NCI-H82 (cell line): ENCODE measurements around the gene PTPRD.

Experiments
- DNase-seq: peaks from one replicate; lab custom pipeline; 2025; lab: John Stamatoyannopoulos, UW

The PTPRD gene

DNA sequence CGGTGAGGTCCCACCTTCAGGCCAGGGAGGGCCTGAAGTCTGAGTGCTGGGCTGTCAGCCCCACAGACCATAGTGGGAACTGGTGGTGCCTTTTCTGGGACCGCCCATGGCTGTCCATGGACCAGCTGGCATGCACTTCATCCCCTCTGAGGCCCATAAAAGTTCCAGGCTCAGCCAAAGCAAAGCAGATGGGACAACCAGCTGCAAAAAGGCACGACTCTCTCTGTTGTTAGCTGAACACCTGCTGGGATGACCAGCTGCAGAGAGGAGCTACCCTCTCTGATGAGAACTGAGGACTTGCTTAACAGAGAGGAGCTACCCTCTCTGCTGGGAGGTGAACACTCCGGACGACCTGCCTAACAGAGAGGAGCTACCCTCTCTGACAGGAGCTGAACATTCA is 1968.9 kb downstream of the PTPRD start:
- no peak for DNase-seq

GRCh38 chr9:8643464-8643863 is 1969.3 kb downstream of the PTPRD start:
- DNase-seq: no peak

GRCh38 chr9:8640761-8641160 is 1972.0 kb downstream of the PTPRD start:
- DNase-seq: no peak

DNA sequence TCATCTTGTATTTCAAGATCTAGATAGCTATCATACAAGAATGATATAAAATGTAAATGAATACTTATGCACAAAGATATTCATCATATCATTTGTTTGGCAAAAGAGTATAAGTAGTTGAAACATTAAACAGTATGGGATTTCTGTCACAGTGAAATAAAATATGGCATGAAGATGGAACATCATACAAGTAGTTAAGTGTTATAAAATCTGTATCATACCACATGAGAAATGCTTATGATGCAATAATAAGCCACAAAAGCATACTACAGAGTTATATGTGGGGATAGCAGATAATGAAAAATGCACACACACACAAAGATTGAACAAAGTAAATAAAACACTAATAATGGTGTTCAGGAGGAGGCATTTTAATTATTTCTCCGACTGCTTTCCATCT is 1975.2 kb downstream of the PTPRD start:
- no peak for DNase-seq

DNA sequence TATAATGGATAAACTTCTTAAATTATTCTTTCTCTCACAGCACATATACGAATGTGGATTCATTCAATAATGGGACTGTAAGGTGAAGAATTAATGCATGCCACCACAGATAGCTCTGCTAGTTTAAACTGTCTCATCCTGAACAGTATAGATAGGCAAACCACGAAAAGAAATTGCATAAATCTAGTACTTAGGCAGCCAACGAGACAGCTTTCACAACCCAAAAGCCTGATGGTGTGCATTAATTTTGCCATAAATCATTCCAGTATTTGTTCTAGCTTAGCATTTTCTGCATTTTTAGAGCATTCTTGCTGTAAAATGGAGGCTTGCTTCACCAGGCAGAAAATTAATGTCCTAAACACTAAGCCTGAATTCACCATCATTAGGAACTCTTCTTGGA is 1979.0 kb downstream of the PTPRD start:
- DNase-seq: no peak

DNA sequence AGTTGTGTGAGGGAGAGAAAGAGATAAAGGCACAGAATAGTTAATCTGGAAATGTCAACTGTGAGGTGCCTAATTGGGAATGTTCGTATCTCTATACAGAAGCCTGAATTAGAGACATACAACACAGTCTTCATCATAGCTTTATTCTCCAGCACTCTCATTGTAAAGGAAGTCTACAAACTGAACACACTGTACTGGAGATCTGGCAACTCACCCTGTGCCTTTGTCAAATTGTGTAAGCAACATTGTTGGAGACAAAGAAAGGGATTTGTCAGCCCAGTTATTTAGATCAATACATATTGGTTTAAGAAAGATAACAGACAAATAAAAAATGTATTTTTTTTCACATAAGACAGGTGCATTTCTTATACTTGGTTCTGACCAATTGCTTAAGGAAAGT is 1980.3 kb downstream of the PTPRD start:
- no peak for DNase-seq

GRCh38 chr9:8628791-8629190 is 1984.0 kb downstream of the PTPRD start:
- no peak for DNase-seq

- no peak for DNase-seq
These were observed 1984.7 kb downstream of the PTPRD start for GRCh38 chr9:8627976-8628679.

GRCh38 chr9:8622871-8623270 is 1989.9 kb downstream of the PTPRD start:
- DNase-seq: no peak

DNA sequence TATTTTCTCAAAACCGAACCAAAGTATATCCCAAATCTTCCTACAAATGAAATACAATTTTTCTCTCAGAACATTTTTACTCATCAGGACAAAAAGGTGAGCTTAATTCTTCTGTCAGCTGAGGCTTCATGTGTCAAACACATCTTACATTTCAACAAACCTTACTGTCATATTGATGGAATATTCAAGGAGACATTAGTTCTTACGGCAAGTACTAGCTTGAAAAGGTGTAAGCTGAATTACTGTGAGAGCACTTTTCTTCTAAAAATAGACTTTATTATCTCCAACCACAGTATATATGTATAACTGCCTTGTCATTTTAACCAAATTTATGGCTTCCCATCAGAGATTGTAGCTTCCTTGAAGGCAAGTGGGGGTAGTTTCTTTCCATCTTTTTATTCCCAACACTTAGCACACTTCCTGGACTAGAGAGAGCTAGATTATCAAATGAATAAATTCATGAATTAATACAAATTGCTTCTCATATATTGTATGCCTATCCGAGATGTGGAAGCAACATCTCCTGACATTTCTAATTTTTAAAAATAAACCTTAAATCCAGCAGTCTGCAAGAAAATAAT is 1990.5 kb downstream of the PTPRD start:
- DNase-seq: no peak

DNA sequence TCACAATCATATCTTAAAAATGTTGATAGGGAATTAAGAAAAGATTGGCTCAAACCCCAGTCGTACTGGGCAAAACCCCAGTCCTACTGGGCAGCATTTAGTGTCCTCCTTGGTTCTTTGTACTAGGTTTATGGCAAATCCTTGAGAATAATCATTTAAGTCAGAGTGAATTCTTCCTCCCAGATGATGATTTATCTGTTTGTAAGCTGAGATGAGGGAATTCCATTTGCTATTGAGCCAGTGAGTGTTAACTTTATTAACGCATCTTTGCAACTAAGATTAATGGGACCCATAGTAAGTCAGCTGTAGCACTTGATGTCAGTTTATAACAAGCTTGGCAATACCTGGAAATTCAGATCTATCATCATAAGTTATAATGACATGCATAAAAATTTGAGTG is 1991.4 kb downstream of the PTPRD start:
- no peak for DNase-seq

DNA sequence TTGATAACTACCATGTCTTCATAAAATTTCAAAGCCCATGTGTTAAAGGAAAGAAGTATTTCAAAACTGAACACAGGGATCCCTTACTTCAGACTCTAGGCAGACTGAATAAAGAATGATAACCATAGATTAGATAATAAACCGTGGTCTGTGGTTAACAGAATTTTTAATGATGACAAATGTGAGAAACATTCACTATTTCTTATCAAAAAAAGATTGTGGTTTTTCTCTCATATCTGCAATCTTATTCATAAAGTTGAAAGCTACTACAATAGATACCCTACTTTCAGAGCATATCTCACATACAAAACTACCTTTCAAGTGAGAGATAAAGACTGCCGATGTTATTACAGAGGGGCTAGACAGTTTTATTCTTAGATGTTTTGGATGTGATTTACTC is 1996.4 kb downstream of the PTPRD start:
- no peak for DNase-seq

DNA sequence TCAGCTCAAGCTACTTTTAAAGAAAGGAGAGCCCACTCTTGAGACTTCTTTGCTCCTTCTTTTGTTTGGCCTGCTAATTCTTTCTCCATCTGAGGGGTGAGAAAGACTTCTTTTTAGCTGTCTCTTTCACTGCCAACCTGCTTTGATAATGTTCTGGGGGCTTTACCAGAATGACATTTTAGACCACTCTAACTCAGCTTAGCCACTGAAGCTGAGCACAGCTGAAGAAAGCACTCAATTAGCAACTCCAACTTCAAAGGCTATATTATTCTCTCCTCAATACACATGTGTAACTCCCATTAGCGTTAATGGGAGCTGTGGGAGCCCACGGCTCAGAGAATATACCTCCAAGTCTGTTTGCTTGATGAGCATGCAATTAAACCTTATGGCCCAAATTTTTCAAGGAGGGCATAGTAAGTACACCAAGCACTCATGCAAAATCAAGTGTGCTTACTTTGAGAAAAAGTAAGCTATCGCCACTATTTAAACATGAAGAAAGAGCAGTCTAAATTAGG is 1997.8 kb downstream of the PTPRD start:
- DNase-seq: no peak

DNA sequence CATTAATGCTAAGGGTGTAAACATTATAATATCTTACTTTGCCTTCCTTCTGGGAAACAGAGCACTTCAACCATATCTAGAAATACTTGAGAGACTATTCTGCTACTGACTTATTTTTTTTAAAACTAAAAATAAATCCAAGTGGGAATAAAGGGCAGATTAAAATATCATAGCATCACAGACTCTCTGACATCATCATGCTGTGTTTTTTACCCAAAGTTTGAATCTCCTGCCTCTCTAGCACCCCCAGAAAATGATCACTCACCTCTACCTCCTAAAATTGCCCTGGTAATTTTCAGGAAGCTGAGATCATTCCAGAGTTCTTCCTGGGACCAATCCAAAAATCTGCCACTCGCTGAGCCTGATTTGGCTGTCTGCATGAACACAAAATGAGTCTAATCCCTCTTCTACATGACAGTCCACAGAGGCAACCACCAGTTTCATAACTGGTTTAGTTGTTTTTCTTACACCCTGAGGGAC is 1999.4 kb downstream of the PTPRD start:
- no peak for DNase-seq

GRCh38 chr9:8611153-8611552 is 2001.6 kb downstream of the PTPRD start:
- DNase-seq: no peak

DNA sequence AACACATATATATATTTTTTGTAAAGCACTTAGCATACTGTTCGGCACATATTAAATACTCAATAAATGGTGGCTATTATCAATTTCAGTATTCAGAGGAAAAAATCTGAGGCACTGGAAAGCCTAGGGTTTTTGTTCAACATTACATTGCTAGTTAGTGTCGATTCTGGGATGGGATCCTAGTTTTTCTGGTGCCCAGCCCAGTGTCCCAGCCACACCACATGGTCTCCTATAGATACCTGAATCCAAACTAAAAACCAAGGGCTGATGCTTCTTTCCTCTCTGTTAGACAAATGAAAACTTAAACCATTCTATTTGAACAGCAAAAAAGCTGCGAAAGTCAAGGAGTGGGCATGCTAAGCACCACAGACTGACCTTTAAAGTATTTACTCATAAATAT is 2002.5 kb downstream of the PTPRD start:
- DNase-seq: no peak

GRCh38 chr9:8605096-8605495 is 2007.7 kb downstream of the PTPRD start:
- no peak for DNase-seq

DNA sequence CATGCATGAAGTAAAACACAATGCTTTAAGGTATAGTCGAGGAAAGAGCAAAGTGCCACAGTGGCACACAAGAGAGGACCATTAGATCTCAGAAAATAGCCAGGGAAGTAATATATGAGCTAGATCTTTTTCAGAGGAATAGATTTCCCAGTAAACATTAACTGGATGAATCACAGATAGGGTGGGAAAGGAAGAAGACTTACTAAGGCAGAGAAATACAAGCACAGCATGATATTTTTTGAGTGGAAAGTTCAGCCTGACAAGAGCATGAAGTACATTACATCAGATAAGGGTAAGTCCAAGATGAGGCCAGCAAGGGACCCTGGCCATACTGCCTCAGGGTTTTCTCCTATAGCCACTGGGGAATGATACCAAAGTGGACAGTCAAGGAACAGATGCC is 2008.6 kb downstream of the PTPRD start:
- no peak for DNase-seq

DNA sequence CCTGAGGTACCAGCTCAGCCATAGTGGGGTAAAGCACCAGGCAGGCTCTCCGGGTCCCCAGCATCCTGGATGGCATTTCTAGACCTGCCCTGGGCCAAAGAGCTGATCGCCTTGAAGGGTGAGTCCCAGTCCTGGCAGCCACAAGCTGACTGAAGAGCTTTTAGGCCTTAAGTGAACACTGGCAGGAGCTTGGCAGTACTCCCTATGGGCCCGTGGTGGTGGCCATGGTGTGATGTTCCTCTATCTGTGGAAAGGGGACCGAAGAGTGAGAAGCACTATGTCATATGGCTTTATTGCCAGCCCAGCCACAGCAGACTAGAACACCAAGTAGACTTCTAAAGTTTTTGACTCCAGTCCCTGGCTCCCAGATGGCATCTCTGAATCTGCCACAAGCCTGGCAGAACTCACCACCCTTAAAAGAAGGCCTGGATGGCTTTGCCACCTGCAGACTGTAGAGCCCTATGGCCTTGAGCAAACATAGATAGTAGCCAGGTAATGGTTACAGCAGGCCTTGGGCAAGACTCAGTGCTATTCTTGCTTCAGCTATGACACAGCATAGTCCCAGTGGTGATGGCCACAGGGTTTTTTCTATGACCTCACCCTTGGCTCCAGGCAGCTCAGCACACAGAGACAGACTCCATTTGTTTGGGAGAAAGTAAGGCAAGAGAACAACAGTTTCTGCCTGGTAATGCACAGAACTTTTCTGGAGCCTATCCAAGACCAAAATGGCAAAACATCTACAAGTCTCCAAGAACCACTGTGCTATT is 2011.7 kb downstream of the PTPRD start:
- no peak for DNase-seq

DNA sequence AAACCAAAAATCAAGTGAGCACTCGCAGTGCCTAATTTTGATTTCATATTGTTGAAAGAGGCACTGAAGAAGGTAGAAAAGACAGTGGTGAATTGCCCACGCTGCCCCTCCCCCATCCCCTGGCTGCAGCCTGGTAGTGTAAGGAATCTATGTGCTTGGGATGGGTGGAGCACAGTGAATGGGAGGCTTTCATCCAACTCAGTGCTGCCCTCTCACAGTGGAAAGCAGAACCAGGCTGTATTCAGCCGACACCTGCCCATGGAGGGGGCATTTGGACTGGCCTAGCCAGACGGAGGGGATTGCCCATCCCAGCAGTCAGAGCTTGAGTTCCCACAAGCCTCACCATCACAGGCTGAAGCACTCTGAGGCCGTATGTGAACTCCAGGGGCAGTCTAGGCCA is 2012.9 kb downstream of the PTPRD start:
- DNase-seq: no peak

GRCh38 chr9:8589476-8589875 is 2023.3 kb downstream of the PTPRD start:
- no peak for DNase-seq

GRCh38 chr9:8585036-8585435 is 2027.8 kb downstream of the PTPRD start:
- no peak for DNase-seq

DNA sequence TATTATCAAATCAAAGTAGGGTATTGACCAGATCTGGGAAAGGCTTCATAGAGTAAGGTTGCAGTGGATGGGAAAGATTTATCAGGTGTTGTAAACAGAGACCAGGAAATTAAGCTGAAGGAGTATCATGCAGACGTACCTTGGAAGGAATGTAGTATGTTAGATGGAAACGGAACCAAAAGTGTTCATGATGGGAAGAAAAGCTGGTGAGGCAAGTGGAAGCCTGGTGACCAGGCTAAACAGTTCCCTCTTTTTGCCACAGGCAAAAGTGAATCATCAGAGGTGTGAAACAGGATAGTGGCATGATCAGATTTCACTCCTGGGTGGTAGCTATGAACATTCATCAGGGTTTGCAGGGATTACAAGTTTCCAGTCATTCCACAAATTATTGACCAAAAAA is 2033.1 kb downstream of the PTPRD start:
- no peak for DNase-seq
